ACHN (cell line): Measurements from ENCODE around the gene SHROOM3.

Experiments
- DNase-seq: peaks from one replicate; pipeline ENCODE4 v3.0.0-alpha.2; 2015
- in situ Hi-C: cut with HindIII; loops from 2 replicates; pipeline ENCODE4 v1.10.0; 2017; ENCODE audit warnings: low sequenced_read_pairs, low pct_ligation_motif_present, low pct_unique_long_range_greater_than_20kb

SHROOM3 gene

DNA sequence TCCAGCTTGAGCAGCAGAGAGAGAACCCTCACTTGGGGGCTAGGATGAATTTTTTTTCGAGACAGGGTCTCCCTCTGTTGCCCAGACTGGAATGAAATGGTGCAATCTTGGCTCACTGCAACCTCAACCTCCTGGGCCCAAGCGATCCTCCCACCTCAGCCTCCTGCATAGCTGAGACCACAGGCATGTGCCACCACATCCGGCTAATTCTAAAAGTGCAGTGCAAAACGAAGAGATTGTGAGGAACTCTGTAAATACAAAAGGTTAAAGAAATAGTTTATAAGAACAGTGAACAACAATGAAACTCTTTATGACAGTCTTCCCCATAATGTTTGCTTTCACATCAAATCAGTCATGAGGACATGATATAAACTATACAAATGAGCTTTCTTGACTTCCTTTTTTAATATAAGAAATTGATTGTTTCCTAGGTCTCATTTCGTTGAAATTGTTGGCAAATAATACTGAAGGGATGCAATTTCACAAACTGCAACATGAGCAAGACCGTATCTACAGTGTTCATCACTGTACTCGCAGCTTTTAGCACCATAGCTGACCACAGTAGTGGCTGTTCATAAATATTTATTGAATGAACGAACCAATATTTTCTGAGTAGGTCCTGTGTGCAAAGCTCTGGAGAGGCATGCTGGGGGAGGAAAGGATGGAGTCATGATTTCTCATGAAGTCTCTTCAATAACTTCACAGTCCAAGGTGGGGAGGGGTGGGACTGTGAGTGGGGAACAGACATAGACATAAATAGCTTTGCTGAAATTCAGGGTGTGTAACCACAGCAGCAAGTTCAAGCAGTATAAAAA lies 116.1 kb downstream of the SHROOM3 start:
- DNase-seq = no peak
- in situ Hi-C loops = no loop called here

DNA sequence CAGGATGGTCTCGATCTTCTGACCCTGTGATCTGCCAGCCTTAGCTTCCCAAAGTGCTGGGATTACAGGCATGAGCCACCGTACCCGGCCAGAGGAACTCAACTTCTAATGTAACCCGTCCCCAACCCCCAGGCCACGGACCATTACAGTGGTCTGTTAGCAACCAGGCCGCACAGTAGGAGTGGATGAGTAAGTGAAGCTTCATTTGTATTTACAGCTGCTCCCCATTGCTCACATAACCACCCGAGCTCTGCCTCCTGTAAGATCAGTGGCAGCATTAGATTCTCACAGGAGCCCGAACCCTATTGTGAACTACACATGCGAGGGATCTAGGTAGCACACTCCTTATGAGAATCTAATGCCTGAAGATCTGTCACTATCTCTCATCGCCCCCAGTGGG lies 119.6 kb downstream of the SHROOM3 start:
- DNase-seq = no peak
- in situ Hi-C loops = no loop called here

DNA sequence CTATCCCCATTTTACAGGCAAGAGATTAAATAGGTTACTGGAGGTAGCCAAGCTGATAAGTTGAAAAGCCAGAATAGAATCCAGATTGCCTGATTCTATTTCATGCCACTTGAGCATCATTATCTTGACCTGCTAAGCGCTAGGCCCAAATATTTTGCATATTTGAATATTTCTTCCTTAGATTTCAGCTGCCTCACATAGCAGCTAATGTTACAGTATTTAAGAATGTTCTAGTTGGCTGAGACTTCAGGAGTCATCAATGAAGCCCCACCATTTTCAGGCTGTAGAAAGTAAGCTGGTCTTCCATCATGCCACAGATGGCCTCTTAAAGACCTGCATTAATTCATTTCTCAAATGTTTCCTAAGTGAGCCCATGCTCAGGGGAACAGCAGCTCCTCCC lies 121.4 kb downstream of the SHROOM3 start:
- DNase-seq = no peak
- in situ Hi-C loops = no loop called here

DNA sequence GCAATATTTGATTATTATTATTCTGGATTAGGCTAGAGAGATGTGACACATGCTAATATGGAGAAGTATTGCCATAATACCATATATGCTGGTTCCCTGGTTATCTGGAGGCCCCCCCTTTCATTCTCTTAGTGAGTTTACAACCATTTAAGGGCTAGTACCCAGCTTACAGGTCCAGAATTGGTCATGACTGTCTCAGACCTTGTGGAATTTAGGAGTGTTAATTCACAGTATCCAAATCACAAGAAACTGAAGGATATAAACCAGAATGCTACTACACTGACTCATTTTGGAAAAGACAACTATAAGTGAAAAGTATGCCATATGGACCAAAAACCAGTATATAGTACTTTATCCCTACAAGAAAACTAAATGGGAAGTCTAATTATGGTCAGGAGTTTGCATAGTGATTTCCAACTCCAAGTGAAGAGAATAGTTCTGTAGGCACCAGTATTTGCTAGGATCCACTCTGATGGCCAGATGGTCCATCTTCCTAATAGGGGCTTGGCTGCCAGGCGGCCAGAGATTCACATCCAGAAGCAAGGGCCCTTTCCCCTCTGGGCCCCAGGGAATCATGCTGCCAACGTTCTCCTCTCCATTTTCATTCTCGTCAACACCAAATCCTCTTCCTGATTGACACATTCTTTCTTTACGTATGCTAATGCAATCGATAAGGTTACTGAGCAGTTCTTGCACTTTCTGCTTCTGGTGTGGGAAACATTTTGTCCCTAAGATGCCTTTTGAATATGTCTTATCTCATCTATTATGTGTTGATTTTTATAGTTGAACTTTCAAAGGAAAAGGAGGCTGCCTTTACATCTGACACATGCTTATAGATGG lies 123.6 kb downstream of the SHROOM3 start:
- in situ Hi-C loops = no loop called here
- no peak for DNase-seq

DNA sequence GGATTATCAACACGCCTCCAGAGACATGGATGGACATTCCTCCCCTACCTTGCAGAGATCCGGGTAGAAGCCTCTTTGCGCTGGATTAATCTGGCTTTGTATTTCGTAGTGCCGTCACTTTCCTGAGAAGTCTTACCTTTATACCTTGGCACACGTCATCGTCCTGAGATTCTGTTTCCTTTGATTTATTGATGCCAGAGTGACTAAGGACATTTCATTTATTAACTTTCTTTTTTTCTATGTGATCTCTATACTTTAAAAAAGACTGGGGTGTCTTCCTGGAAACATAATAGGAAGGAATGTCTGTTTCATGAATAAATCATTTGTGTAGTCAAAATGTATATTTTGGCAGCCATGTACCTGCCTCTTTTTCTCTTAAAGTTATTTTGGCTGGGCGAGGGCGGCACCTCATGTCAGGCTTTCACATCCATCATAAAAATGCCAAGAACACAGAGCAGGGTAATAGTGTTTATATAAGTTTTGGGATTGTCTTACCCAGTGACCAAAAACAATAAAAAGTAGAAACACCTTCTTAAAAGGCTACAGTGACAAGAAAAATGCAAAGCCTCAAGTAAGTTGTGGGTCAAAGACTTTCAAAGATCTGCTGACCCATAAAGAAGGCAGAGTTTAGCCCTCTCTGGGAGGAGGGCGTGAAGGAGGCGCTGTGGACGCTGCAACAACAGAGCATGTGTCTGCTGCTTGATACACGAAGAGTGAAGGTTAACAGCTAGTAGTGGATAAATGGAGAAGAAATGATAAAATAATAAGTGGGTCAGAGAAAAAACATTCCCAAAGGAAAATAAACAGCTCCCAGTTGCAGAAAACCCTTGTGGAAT lies 124.4 kb downstream of the SHROOM3 start:
- in situ Hi-C loops = no loop called here
- no peak for DNase-seq

DNA sequence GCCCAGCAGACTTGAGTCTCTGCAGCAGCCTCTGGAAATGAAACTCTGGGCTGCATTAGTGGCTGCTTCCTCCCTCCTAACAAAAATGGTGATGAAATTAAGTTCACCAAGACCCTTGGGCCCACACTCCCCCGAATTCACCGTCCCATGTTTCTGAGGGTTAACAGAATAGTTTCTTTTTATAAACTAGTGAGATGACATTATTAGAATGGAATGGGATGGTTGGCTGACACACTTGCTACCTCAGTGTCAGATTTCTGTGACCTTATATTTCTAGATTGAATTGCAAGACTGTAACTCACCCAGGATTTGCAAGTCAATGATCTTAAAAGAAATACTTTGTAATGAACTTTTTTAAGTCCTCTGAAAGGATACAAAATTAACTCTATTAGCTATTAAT lies 127.1 kb downstream of the SHROOM3 start:
- peak; percentile 59 for DNase-seq
- in situ Hi-C loops = no loop called here

DNA sequence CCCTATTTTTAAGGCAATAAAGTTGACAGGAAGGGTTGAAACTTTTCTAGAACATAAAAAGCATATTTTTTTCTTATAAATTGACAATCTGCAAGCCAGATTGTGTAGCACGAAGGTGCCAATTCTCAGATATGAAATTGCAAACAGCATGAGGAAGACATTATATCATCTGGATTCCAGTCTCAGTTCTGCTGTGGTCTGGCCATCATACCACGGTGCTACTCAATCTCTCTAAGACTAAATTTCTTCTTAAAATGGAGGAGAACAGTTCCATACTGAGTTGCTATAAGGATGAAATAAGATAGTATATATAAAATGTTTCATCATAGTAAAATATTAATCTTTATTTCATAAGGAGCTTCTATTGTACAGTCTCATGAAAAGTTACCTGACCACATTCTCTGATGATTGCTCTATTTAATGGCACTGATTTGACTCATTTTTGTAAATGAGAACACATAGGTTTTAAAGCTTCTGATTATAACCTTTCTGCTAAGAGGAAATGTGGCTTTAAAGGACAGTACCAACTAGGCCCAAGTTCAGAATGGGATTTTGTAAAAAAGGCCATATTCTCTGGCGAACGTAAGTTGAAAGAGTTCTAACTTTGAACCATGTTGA lies 127.9 kb downstream of the SHROOM3 start:
- in situ Hi-C loops = no loop called here

DNA sequence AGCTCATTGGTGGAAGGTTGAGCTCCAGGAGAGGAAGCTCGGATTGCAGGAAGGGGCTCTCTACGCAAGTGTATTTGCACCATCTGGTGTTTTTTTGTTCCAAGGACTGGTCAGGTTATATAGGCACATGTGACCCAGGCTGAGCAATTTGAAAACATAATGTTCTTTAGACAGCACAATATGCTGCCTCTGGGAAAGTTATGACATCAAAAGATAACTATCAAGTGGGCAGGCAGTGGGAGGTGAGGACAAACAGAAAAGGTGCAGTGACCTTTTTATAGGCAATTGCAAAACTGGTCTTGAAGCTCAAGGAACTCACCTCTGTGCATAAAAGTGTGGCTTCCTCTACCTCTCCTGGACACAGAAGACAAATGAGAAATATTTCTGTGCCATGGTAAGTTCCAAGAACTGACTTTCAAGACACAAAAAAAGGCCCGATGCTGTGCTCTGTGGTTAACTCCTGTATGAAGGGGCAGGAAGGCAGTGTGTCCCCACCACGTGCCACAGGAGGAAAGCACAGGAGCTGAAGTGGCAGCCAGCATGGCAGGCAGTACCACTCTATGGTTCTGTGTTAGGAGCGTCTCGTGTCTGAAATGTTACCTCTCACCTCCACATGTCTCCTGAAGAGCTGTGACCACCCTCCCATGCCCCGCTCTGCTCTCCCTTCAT lies 128.6 kb downstream of the SHROOM3 start:
- no peak for DNase-seq
- in situ Hi-C loops = no loop called here

More for the DNA sequence above, 127.9 kb downstream of the SHROOM3 start:
- DNase-seq = no peak

DNA sequence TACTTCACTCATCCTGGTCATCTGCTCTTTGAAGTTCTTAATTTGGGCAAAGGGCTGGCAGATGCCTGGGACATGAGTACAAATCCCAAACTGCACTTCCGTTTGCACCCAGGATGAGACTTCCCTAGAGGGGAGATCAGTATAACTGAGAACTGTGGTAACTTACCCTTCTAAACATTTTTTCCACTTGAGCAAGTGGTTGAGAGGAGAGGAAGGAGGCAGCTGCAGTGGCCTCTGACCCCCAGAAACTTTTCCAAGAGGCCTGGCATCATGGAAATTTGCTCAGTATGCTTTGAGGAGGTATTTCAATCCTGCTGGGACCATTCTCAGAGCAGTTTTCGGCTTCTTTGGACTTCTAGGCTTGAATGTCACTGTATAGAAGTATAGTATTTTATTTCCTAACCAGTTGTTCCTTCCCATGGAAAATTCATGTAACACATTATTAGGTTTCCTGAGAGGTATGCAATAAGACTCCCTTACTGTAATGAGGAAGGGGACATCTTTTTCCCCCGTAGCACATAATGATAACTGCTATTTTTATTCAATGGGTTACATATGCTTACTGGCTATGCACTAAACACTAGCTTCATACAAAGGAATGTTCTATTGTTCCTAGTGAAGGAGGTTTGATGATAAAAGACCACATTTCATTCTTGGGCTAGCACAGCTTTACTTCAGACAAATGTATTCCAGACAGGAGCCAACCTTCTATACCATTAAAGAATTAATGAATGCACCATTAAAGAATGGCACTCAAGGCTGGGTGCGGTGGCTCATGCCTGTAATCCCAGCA lies 129.3 kb downstream of the SHROOM3 start:
- in situ Hi-C loops = no loop called here
- DNase-seq = no peak

DNA sequence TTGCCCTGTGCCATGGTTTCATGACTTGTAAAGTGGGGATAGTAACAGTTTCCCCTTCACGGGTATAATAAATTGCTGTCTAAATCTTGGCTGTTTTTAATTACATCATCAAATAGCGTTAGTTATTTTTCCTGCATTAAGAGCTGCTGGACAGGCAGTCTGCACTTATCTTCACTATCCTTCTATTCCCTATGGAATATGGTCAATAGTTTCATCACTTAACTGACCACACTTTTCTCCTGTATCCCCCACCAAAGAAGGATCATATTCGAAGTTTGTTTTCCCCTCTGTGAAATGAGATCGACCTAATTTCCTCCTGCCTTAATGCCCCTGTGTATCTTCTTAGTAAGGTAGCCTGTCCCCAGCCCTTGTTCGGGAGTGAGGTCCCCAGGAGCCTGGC lies 133.2 kb downstream of the SHROOM3 start:
- in situ Hi-C loops = no loop called here
- no peak for DNase-seq

DNA sequence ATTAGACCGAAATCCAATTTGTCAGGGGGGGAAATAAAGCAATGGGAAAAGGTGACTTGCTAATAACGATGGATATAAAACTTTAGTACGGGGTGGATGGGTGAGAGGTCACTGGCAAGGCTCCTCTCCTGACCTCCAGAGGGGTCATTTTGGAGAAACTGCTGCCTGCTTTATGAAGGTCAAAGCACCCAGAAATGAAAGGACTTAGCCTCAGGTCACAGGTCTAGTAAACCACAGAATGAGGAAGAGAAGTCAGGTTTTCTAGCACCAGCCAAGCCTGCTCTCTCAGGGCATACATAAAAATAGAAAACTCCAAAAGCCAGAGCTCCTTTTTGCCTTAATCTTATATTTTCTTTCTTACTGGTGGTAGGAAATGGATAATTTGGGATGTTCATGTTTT lies 134.2 kb downstream of the SHROOM3 start:
- in situ Hi-C loops = no loop called here
- no peak for DNase-seq

DNA sequence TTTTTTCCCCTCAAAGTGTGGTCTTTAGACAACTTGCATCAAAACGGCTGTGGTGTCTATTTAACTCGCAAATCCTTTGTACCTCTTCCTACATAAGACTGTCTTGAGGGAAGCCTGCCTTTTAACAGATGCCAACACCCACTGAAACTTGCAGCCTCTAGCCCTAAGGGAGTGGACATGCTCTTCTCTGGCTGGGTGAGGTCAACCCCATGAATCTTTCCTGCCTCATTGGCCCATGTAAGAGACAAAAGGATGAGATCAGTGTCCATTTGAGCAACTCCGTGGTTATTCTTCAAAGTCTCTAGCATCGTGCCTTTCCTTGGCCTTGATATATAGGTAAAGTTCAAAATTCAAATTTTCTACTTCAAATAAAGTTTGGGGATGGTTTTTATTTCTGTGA lies 134.7 kb downstream of the SHROOM3 start:
- in situ Hi-C loops = no loop called here

DNA sequence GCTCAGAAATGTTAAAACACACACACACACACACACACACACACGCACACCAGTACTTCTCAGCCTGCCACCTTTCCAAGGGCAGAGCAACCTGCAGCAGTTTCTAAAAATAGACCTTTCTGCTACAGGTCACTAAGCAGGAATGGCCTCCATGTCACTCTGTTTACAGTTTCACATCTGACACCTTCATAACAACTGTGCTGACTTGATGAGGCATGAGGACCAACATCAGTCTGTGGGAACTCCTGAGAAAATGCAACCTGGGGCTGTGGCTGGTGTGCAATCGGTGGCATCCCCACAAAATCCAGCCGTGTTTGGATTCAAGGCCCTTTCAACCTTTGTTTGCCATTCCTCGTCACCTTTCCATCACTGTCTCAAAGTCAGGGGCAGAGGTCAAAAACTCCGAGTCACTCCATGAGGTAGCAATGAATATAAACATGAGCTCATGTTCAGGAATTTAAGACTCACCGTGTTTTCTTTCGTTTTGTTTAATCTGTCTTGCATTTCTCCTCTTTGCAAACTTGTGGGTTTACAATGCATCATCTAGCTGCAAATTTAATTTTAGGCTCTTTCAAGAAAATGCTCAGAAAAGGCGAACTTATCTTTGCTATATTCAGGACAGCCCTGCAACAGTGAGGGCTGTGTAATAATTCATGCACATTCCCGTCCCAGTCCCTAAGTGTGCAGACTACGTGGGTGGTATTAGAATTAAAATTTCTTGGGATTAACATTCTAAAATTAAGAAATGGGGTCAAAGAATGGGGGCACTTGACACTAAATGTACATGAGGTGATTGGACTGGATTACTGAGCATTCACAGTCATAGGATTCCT lies 135.3 kb downstream of the SHROOM3 start:
- peak; percentile 62 for DNase-seq
- in situ Hi-C loops = no loop called here

More for the DNA sequence above, 134.7 kb downstream of the SHROOM3 start:
- no peak for DNase-seq

DNA sequence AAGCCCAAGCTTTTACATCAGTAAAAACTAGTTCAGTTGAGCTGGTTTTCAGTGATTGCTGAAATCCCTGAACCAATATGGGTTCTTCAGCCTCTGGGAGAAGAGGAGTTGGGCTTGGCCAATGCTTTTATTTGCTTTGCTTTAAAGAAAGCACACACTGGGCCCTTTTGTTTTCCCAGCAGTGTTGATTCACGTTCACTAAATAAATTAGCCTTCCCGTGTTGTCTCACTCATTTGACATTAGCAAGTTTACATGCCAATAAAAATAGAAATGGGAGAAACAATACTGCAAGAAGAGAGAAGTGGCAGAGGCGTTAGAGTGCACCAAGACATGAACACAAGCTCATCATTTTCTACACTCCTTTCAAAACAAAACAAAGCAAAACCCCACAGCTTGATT lies 136.2 kb downstream of the SHROOM3 start:
- in situ Hi-C loops = no loop called here
- DNase-seq = no peak

DNA sequence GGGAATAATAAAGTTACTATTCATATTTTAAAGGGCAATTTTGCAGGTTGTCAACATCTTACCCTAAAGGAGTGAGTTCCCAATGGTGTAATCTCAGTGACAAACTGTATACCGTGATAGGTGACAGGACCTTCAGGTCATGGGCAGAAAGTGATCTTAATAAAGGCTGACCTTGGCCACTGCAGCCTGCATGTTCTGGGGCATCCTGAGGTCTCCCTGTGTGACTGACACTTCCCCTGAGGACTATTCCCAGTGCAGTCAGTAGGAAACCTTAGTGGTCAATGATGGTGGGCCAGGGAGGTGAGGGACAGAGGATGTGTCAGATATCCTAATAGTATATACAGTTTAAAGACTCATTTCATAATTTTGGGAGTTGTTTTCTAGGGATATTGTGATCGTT lies 137.2 kb downstream of the SHROOM3 start:
- in situ Hi-C loops = no loop called here
- no peak for DNase-seq

DNA sequence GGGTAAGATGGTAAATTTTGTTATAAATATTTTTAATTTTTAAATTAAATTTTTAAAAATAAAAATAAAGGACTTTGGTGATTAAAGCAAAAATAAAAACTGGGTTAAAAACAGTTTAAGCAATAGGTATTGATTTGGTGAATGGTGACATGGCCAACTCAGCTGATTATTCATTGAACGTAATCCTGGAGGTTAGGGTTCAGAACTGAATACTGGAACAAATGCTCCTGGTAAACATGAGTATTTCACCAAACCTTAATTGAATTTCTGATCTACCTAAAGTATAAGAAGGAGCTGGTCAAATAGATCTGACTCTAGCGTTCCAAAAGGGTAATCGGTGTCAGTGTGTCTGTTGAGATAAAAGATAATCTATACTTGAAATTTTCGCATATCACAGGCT lies 141.8 kb downstream of the SHROOM3 start:
- in situ Hi-C loops = no loop called here
- DNase-seq = no peak
